Brain microvascular endothelial cell (primary cell): ENCODE results near the gene SUCLG2.

Source experiments
- DNase-seq: peaks from one replicate; pipeline ENCODE4 v3.0.0-alpha.2; 2020
- H3K27ac ChIP-seq: fragments of 250-450 bp; sonication (Bioruptor Pico); 2 replicates; pipeline ENCODE4 v1.5.1; 2020; ENCODE audit warnings: mild to moderate bottlenecking, moderate library complexity
- H3K27me3 ChIP-seq: fragments of 250-450 bp; sonication (Bioruptor Pico); replicated peaks from 2 replicates; pipeline ENCODE4 v1.5.1; 2020; ENCODE audit warnings: mild to moderate bottlenecking
- H3K36me3 ChIP-seq: fragments of 250-450 bp; sonication (Bioruptor Pico); replicated peaks from 2 replicates; pipeline ENCODE4 v1.5.1; 2020; ENCODE audit warnings: mild to moderate bottlenecking
- H3K4me3 ChIP-seq: 2 replicates; pipeline ENCODE4 v1.5.1; 2011; ENCODE audit warnings: low read depth, mild to moderate bottlenecking, control low read depth, low read length, moderate library complexity
- CTCF ChIP-seq: IDR thresholded peaks from 2 replicates; pipeline ENCODE4 v1.5.1; 2011; ENCODE audit warnings: low read depth, mild to moderate bottlenecking, moderate library complexity, low read length, control low read depth, inconsistent platforms; ENCODE audit errors: missing control alignments
- in situ Hi-C: cut with HindIII; loops from 2 replicates; pipeline ENCODE4 v1.10.0; 2017; ENCODE audit warnings: low sequenced_read_pairs, low pct_ligation_motif_present

The SUCLG2 gene

DNA sequence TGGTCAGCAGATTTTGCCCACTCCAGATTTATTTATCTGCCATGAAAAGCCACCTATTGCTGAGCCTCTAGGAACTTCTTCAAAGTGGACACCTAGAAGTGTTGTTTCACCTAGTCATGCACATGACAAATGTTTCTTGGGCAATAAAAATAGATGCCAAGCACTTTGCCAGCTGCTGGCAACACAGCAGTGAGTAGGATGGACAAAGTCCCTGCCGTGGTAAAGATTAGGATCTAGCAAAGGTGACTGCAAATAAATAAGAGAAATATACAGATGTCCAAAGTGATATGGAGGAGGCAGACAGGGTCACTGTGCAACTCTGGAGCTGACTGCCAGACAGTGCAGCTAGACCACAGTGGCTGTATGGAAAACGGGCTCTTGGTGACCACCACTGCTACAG lies 137.9 kb downstream of the SUCLG2 start:
- Histone ChIP-seq H3K36me3 (peaks cover 5% of the 10 kb centered on the region), H3K27ac (no peak overlapping the region), H3K4me3 (no peak overlapping the region), H3K27me3 (no peaks in the 10 kb centered on the region)
- in situ Hi-C loops: no loop called here
- no peak for TF ChIP-seq CTCF
- DNase-seq: no peak

GRCh38 chr3:67515778-67516177 lies 138.6 kb downstream of the SUCLG2 start:
- no peak overlapping the region for H3K4me3 ChIP-seq
- in situ Hi-C loops: no loop called here
- H3K27me3 ChIP-seq: no peaks in the 10 kb centered on the region
- no peak for DNase-seq
- H3K27ac ChIP-seq: no peak overlapping the region
- H3K36me3 ChIP-seq: peaks cover 5% of the 10 kb centered on the region
- TF ChIP-seq CTCF: no peak

- no peak overlapping the region for H3K4me3 ChIP-seq
- H3K36me3 ChIP-seq: no peaks in the 10 kb centered on the region
- in situ Hi-C loops: no loop called here
- TF ChIP-seq CTCF: no peak
- no peaks in the 10 kb centered on the region for H3K27me3 ChIP-seq
- DNase-seq: no peak
- no peak overlapping the region for H3K27ac ChIP-seq
These were observed 144.8 kb downstream of the SUCLG2 start for GRCh38 chr3:67509471-67510075.

DNA sequence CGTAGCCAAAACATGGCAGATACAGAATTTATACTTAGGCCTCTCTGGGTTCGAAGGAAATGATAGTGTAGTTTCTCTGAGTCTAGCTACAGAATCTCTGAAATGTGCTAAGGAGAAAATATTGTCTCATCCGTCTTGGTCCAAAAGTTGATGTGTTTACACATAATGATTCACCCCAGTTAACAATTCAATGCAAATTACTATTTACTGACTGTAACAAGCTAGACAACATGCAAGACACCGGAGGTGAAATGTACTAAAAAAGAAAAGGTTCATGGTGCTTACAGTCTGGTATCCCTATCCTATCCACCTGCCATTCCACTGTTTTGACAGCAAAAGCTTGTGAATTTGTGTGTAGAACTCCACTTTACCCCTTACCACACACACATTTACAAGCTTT lies 146.8 kb downstream of the SUCLG2 start:
- Histone ChIP-seq H3K36me3 (no peaks in the 10 kb centered on the region), H3K4me3 (no peak overlapping the region), H3K27ac (no peak overlapping the region), H3K27me3 (no peaks in the 10 kb centered on the region)
- in situ Hi-C loops: no loop called here
- TF ChIP-seq CTCF: no peak
- no peak for DNase-seq

- no peak overlapping the region for H3K4me3 ChIP-seq
- H3K27ac ChIP-seq: no peak overlapping the region
- no peak for DNase-seq
- no peak for TF ChIP-seq CTCF
- no peaks in the 10 kb centered on the region for H3K27me3 ChIP-seq
- H3K36me3 ChIP-seq: no peaks in the 10 kb centered on the region
- in situ Hi-C loops: no loop called here
These were observed 153.7 kb downstream of the SUCLG2 start for GRCh38 chr3:67500709-67501108.

- peaks cover 4% of the 10 kb centered on the region for H3K36me3 ChIP-seq
- in situ Hi-C loops: no loop called here
These were observed 156.7 kb downstream of the SUCLG2 start for GRCh38 chr3:67497746-67498145.

More at GRCh38 chr3:67497746-67498145, 156.7 kb downstream of the SUCLG2 start:
- Histone ChIP-seq H3K27me3 (no peaks in the 10 kb centered on the region), H3K27ac (no peak overlapping the region), H3K4me3 (no peak overlapping the region)
- no peak for DNase-seq
- TF ChIP-seq CTCF: no peak
